NCI-H2107 (cell line): ENCODE data around the gene SGSM2.

Experiments
- DNase-seq: peaks from one replicate; lab custom pipeline; 2025; lab: John Stamatoyannopoulos, UW

The SGSM2 gene

GRCh38 chr17:2427215-2427614 is 89.9 kb downstream of the SGSM2 start:
- no peak for DNase-seq

GRCh38 chr17:2427910-2428309 is 90.6 kb downstream of the SGSM2 start:
- DNase-seq = no peak
